ENCODE measurements around the gene RBM12.

RBM12 gene

GRCh38 chr20:35653893-35654292 lies 10.8 kb downstream of the RBM12 start:
- DNase-seq (ENCODE audit: low spot score): no peak

GRCh38 chr20:35653430-35653734 lies 11.3 kb downstream of the RBM12 start:
- no peak for DNase-seq (ENCODE audit: low spot score)

GRCh38 chr20:35652641-35653429 lies 11.9 kb downstream of the RBM12 start:
- DNase-seq (ENCODE audit: low spot score): no peak

- no peak for DNase-seq (ENCODE audit: low spot score)
These were observed 12.7 kb downstream of the RBM12 start for GRCh38 chr20:35651958-35652357.

GRCh38 chr20:35650632-35651031 lies 14.1 kb downstream of the RBM12 start:
- DNase-seq (ENCODE audit: low spot score): no peak

GRCh38 chr20:35648836-35649235 lies 15.9 kb downstream of the RBM12 start:
- no peak for DNase-seq (ENCODE audit: low spot score)

GRCh38 chr20:35644806-35645205 lies 19.9 kb downstream of the RBM12 start:
- DNase-seq (ENCODE audit: low spot score): no peak

GRCh38 chr20:35643045-35643444 lies 21.7 kb downstream of the RBM12 start:
- no peak for DNase-seq (ENCODE audit: low spot score)

- no peak for DNase-seq (ENCODE audit: low spot score)
These were observed 23.0 kb downstream of the RBM12 start for GRCh38 chr20:35641743-35642142.

- DNase-seq (ENCODE audit: low spot score): no peak
These were observed 24.0 kb downstream of the RBM12 start for GRCh38 chr20:35640724-35641123.

- DNase-seq (ENCODE audit: low spot score): no peak
These were observed 25.9 kb downstream of the RBM12 start for GRCh38 chr20:35638751-35639150.

- DNase-seq (ENCODE audit: low spot score): no peak
These were observed 27.4 kb downstream of the RBM12 start for GRCh38 chr20:35637276-35637675.

- DNase-seq (ENCODE audit: low spot score): no peak
These were observed 28.6 kb downstream of the RBM12 start for GRCh38 chr20:35636095-35636494.

GRCh38 chr20:35635652-35636051 lies 29.0 kb downstream of the RBM12 start:
- no peak for DNase-seq (ENCODE audit: low spot score)

- DNase-seq (ENCODE audit: low spot score): no peak
These were observed 32.1 kb downstream of the RBM12 start for GRCh38 chr20:35632539-35633115.

GRCh38 chr20:35630636-35631035 lies 34.1 kb downstream of the RBM12 start:
- no peak for DNase-seq (ENCODE audit: low spot score)

- DNase-seq (ENCODE audit: low spot score): no peak
These were observed 35.1 kb downstream of the RBM12 start for GRCh38 chr20:35629427-35630145.

GRCh38 chr20:35627121-35627520 lies 37.6 kb downstream of the RBM12 start:
- no peak for DNase-seq (ENCODE audit: low spot score)

- no peak for DNase-seq (ENCODE audit: low spot score)
These were observed 38.2 kb downstream of the RBM12 start for GRCh38 chr20:35626386-35627001.

GRCh38 chr20:35625584-35626385 lies 38.9 kb downstream of the RBM12 start:
- no peak for DNase-seq (ENCODE audit: low spot score)

GRCh38 chr20:35621560-35621946 lies 43.1 kb downstream of the RBM12 start:
- DNase-seq (ENCODE audit: low spot score): no peak

Measured in activated CD4-positive, alpha-beta T cell treated with anti-CD3 and anti-CD28 coated beads, Interleukin-2, Interleukin-4, amounts not matched to agents 100 ng/mL and 50 ng/mL, durations not matched to agents 16 hours and 8 hours (primary cell).